B cell (primary cell): Measurements from ENCODE around the gene PLK3. TPM values are rescaled to one million over a fixed set of nuclear protein-coding genes. Genes with fewer than 3 reads are reported as not detected.

Experiments
- ATAC-seq: fragments of 200-7000 bp; cut with Tn5 transposase; one replicate; pipeline ENCODE4 v1.10.0; 2021; ENCODE audit warnings: low read depth, mild to moderate bottlenecking, moderate number of reproducible peaks, moderate library complexity
- CTCF ChIA-PET: fragments of 350-600 bp; sonication (Branson Sonifier 250); formaldehyde crosslinking; loops from one replicate; lab custom pipeline; 2021; ENCODE audit warnings: antibody characterized with exemption, inconsistent platforms; lab: Charles Lee
- POLR2A ChIA-PET: fragments of 350-600 bp; sonication (Branson Sonifier 250); formaldehyde crosslinking; loops from one replicate; lab custom pipeline; 2021; ENCODE audit warnings: antibody characterized with exemption; lab: Charles Lee
- DNase-seq: peaks from one replicate; pipeline ENCODE4 v3.0.0; 2013
- H2AFZ ChIP-seq: 2 replicates; pipeline ENCODE4 v1.6.1; 2012; ENCODE audit warnings: mild to moderate bottlenecking, low read depth, low read length; ENCODE audit not compliant: insufficient read depth, poor library complexity, severe bottlenecking
- H3K27ac ChIP-seq, 2 donors: 1 replicate in 1 of 2; 2 replicates in 1 of 2; pipeline ENCODE4 v1.5.1; 2012 to 2013; ENCODE audit warnings: low read length in 2 of 2, mild to moderate bottlenecking in 2 of 2, moderate library complexity in 1 of 2
- H3K27me3 ChIP-seq, 4 experiments: fragments of 200-600 bp in 1 of 4; sonication (generic) in 1 of 4; replicated peaks in 1 of 4; 1 replicate in 2 of 4; 2 replicates in 2 of 4; pipeline versions ENCODE4 v1.6.1 to v1.7.0; 2013 to 2016; ENCODE audit warnings: low read length in 3 of 4, mild to moderate bottlenecking in 2 of 4, mixed read lengths in 1 of 4, moderate library complexity in 1 of 4; ENCODE audit not compliant: insufficient read depth in 4 of 4, control insufficient read depth in 3 of 4; ENCODE audit errors: control extremely low read depth in 1 of 4
- H3K36me3 ChIP-seq, 2 experiments: replicated peaks in 1 of 2; 1 replicate in 1 of 2; 2 replicates in 1 of 2; pipeline versions ENCODE4 v1.6.1 to v1.7.1; 2013; ENCODE audit warnings: low read length in 1 of 2; ENCODE audit not compliant: insufficient read depth in 2 of 2, control insufficient read depth in 1 of 2; ENCODE audit errors: control extremely low read depth in 1 of 2, extremely low read depth in 1 of 2
- H3K4me1 ChIP-seq, 2 donors: fragments of 200-600 bp in 1 of 2; sonication (generic) in 1 of 2; 1 replicate in 1 of 2; 2 replicates in 1 of 2; pipeline versions ENCODE4 v1.5.1 to v1.6.1; 2013 to 2017; ENCODE audit warnings: low read length in 2 of 2; ENCODE audit not compliant: control insufficient read depth in 2 of 2, insufficient read depth in 2 of 2
- H3K4me2 ChIP-seq: replicated peaks from 2 replicates; pipeline ENCODE3; 2012; ENCODE audit warnings: mild to moderate bottlenecking, low read depth, low read length; ENCODE audit not compliant: poor library complexity, severe bottlenecking
- H3K4me3 ChIP-seq, 5 experiments: fragments of 200-600 bp in 1 of 5; sonication (generic) in 1 of 5; 1 replicate in 3 of 5; 2 replicates in 2 of 5; pipeline versions ENCODE4 v1.5.1 to v1.7.0; 2011 to 2016; ENCODE audit warnings: low read length in 4 of 5, mild to moderate bottlenecking in 4 of 5, low read depth in 2 of 5, control low read depth in 1 of 5, moderate library complexity in 1 of 5; ENCODE audit not compliant: insufficient read depth in 1 of 5; ENCODE audit errors: control extremely low read depth in 1 of 5, extremely low read depth in 1 of 5
- H3K79me2 ChIP-seq: fragments of 200-600 bp; sonication (generic); one replicate; pipeline ENCODE4 v1.6.0; 2016; ENCODE audit warnings: low read length; ENCODE audit not compliant: control insufficient read depth, insufficient read depth
- H3K9ac ChIP-seq: fragments of 200-600 bp; sonication (generic); 2 replicates; pipeline ENCODE4 v1.6.1; 2017; ENCODE audit warnings: mild to moderate bottlenecking, low read length, moderate library complexity
- H3K9me3 ChIP-seq, 3 donors: one replicate each; pipeline versions ENCODE4 v1.6.1 to v1.7.1; 2013; ENCODE audit warnings: low read length in 2 of 3; ENCODE audit not compliant: control insufficient read depth in 2 of 3, insufficient read depth in 1 of 3; ENCODE audit errors: control extremely low read depth in 1 of 3
- H4K20me1 ChIP-seq: 2 replicates; pipeline ENCODE4 v1.6.0; 2012; ENCODE audit warnings: mild to moderate bottlenecking, low read length; ENCODE audit not compliant: insufficient read depth, control insufficient read depth, poor library complexity, severe bottlenecking
- H3K27ac Mint-ChIP-seq: one replicate; pipeline ENCODE4 v1.8.0; 2021; ENCODE audit warnings: mixed read lengths
- H3K27me3 Mint-ChIP-seq: one replicate; pipeline ENCODE4 v1.8.0; 2021; ENCODE audit warnings: mixed read lengths
- H3K4me1 Mint-ChIP-seq: one replicate; pipeline ENCODE4 v1.8.0; 2021; ENCODE audit warnings: mixed read lengths
- H3K4me3 Mint-ChIP-seq: one replicate; pipeline ENCODE4 v1.8.0; 2021; ENCODE audit warnings: mixed read lengths
- H3K9me3 Mint-ChIP-seq: one replicate; pipeline ENCODE4 v1.8.0; 2022; ENCODE audit warnings: mixed read lengths; ENCODE audit not compliant: insufficient read depth
- EZH2 ChIP-seq: IDR thresholded peaks from 2 replicates; pipeline ENCODE4 v1.6.1; 2012; ENCODE audit warnings: borderline replicate concordance, low read depth, mild to moderate bottlenecking, moderate library complexity, low read length; ENCODE audit not compliant: insufficient read depth, poor library complexity, severe bottlenecking
- WGBS: methylation state at CpG from one replicate; pipeline ENCODE4 v1.1.5; 2013; ENCODE audit warnings: missing lambda C conversion rate; ENCODE audit not compliant: insufficient coverage; 5-methylcytosine and 5-hydroxymethylcytosine counted together
- intact Hi-C: fragments of 100-400 bp; cut with micrococcal nuclease; formaldehyde crosslinking; loops from one replicate; pipeline ENCODE4 v1.10.0; 2022
- polyA plus RNA-seq: library from polyadenylated mRNA; depleted of rRNA; stranded (reverse); fragments of >200 nt; gene quantifications from 2 replicates; pipeline ENCODE4 v1.2.3, GENCODE V29; 2012
- total RNA-seq, 2 donors: library from RNA; stranded (reverse); fragments of 120-200 nt in 1 of 2; gene quantifications; 1 replicate in 1 of 2; 2 replicates in 1 of 2; pipeline versions ENCODE4 v1.2.3 to v1.2.4, GENCODE V29; 2013 to 2022
- TF ChIP-seq, protein P1 (sequence below): fragments of 200-600 bp; IDR thresholded peaks from one replicate; pipeline ENCODE4 v1.8.0; 2022; ENCODE audit warnings: antibody characterized with exemption, mild to moderate bottlenecking

The PLK3 gene
- total and polyA plus RNA-seq, 2 donors (not counting 1 experiment from before 2014, with no cell fraction given), result 35.9 to 93.5 TPM

DNA sequence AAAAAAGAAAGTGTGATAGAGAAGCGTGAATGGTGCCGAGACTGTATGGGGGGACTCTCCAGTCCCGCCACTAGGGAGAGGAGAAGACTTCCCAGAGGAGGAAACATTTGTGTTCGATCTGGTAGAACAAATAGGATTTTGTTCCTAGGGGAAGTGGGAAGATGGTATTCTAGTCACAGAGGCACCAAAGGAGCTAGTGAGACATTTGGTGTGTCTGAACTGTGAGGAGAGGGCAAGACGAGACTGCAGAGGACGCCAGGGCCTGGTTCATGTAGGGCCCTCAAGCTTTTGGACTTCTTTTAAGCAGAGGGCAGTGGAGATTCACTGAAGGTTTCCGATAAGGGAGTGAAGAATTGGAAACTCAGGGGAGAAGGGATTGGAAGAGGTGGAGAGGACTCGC is 11.1 kb downstream of the PLK3 start:
- ChIA-PET CTCF (interaction anchor here (0.8 to 3.9 kb wide), 3 partner anchors 7 to 91 kb away, joined by 3 to 30 read pairs (median 3); no protein-coding TSS in a partner anchor), POLR2A (no interaction called here)
- no peak overlapping the region for H3K27ac ChIP-seq
- Mint-ChIP-seq H3K27ac (peak overlapping the region; percentile 86), H3K27me3 (no peaks in the 10 kb centered on the region), H3K4me1 (peaks cover 67% of the 10 kb centered on the region), H3K4me3 (peak overlapping the region; percentile 37), H3K9me3 (no peaks in the 10 kb centered on the region)
- no peaks in the 10 kb centered on the region for H3K9me3 ChIP-seq
- H4K20me1 ChIP-seq, result no peaks in the 10 kb centered on the region
- WGBS, result 90% methylated on average over 7 of the region's 8 CpGs
- no peak overlapping the region for H3K9ac ChIP-seq
- peaks cover 0 to 3% of the 10 kb centered on the region in 2 experiments for H3K36me3 ChIP-seq
- peaks cover 50 to 68% of the 10 kb centered on the region in 2 donors for H3K4me1 ChIP-seq
- H3K79me2 ChIP-seq, result no peaks in the 10 kb centered on the region
- no peak overlapping the region for H3K4me3 ChIP-seq
- no peak overlapping the region for H3K4me2 ChIP-seq
- ATAC-seq (no peak), DNase-seq (no peak)
- TF ChIP-seq, protein P1, sequence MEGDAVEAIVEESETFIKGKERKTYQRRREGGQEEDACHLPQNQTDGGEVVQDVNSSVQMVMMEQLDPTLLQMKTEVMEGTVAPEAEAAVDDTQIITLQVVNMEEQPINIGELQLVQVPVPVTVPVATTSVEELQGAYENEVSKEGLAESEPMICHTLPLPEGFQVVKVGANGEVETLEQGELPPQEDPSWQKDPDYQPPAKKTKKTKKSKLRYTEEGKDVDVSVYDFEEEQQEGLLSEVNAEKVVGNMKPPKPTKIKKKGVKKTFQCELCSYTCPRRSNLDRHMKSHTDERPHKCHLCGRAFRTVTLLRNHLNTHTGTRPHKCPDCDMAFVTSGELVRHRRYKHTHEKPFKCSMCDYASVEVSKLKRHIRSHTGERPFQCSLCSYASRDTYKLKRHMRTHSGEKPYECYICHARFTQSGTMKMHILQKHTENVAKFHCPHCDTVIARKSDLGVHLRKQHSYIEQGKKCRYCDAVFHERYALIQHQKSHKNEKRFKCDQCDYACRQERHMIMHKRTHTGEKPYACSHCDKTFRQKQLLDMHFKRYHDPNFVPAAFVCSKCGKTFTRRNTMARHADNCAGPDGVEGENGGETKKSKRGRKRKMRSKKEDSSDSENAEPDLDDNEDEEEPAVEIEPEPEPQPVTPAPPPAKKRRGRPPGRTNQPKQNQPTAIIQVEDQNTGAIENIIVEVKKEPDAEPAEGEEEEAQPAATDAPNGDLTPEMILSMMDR, result no peak
- no peak for TF ChIP-seq EZH2
- no peaks in the 10 kb centered on the region for H3K27me3 ChIP-seq
- H2AFZ ChIP-seq, result no peak overlapping the region
- intact Hi-C loops, result no loop called here

DNA sequence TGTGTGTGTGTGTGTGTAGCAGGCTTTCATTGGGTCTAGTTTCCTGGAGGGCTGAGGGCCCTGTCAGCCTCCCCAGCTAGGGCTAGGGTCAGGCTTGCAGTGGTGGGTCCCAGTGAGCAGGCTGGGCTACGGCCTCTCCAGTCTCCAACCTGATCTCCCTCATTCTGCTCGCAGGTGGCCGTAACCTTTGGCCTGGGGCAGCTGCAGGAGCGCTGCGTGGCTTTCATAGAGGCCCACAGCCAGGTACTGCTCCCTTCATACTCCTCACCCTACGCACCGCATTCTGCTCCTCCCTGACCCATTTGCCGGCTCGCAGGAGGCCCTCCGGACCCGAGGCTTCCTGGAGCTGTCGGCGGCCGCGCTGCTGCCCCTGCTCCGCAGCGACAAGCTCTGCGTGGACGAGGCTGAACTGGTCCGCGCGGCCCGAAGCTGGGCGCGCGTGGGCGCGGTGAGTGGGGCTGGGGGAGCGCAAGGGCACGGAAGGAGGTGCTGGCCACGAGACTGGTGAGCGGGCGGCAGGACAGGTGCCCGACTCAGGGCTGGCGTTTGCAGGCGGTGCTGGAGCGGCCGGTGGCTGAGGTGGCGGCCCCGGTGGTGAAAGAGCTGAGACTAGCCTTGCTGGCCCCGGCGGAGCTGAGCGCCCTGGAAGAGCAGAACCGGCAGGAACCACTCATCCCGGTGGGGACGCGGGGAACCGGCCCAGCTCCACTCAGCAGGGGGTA is 12.8 kb downstream of the PLK3 start:
- ChIA-PET CTCF (interaction anchor here (0.6 to 3.3 kb wide), 8 partner anchors 8 to 118 kb away, joined by 3 to 20 read pairs (median 4); partner anchors contain the start of genes PLK3 and RNU5D-1), POLR2A (interaction anchor here (0.7 to 2.5 kb wide), 8 partner anchors 11 to 199 kb away, joined by 3 to 20 read pairs (median 10); partner anchors contain the start of genes PLK3, RNU5D-1, RPS8 and UROD)
- peak overlapping the region; percentile 76 for H2AFZ ChIP-seq
- H3K36me3 ChIP-seq, result no peaks in the 10 kb centered on the region
- Mint-ChIP-seq H3K4me3 (peak overlapping the region; percentile 92), H3K27ac (peak overlapping the region; percentile 37), H3K9me3 (no peaks in the 10 kb centered on the region), H3K27me3 (no peaks in the 10 kb centered on the region), H3K4me1 (peaks cover 58% of the 10 kb centered on the region)
- H3K4me3 ChIP-seq, result peak overlapping the region in 4 of 5 experiments; percentile 51 to 76 (median 68)
- H3K9me3 ChIP-seq, result no peaks in the 10 kb centered on the region
- WGBS, result 86% methylated on average over 46 of the region's 48 CpGs
- peaks cover 38 to 53% of the 10 kb centered on the region in 2 donors for H3K4me1 ChIP-seq
- peak overlapping the region; percentile 70 to 86 for H3K27ac ChIP-seq
- intact Hi-C loops, result loop anchor here (2.0 kb wide), 1 partner anchor 528 kb away; the partner anchor contains the start of genes MUTYH and TOE1
- H3K9ac ChIP-seq, result peak overlapping the region; percentile 77
- ATAC-seq (no peak), DNase-seq (no peak)
- no peaks in the 10 kb centered on the region for H4K20me1 ChIP-seq
- peak overlapping the region; percentile 89 for H3K4me2 ChIP-seq
- H3K79me2 ChIP-seq, result no peaks in the 10 kb centered on the region
- H3K27me3 ChIP-seq, result no peaks in the 10 kb centered on the region
- no peak for TF ChIP-seq EZH2
- TF ChIP-seq, protein P1, result no peak
